ENCODE data around the gene CHN2. TPM values are rescaled to one million over a fixed set of nuclear protein-coding genes. Genes with fewer than 3 reads are reported as not detected.

CHN2 gene
- total RNA-seq, 4 donors from 2014 or later = 7.6 to 15.3 (median 10.0) TPM

- Histone ChIP-seq H3K27me3 (no peaks in the 10 kb centered on the region), H3K4me3 (no peak overlapping the region), H3K36me3 (no peaks in the 10 kb centered on the region), H3K27ac (peak overlapping the region in 3 of 4 donors; percentile 28 to 50 (median 39)), H3K4me1 (peaks cover 4 to 52% (median 17%) of the 10 kb centered on the region in 3 donors), H3K9me3 (no peaks in the 10 kb centered on the region)
- TF ChIP-seq EP300 (IDR thresholded peaks at IDR 0.05) = no peak
- TF ChIP-seq CTCF (IDR thresholded peaks at IDR 0.05) = no peak
- no peak for TF ChIP-seq POLR2A (IDR thresholded peaks at IDR 0.05)
- TF ChIP-seq POLR2AphosphoS5 (IDR thresholded peaks at IDR 0.05) = peak; percentile 19
- WGBS, 2 donors (ENCODE audit: low coverage in 1 of 2) = 40 to 56% methylated on average over 6 of the region's 8 CpGs
- ATAC-seq = no peak
These were observed 293.8 kb downstream of the CHN2 start for GRCh38 chr7:29488203-29488970.

- H3K4me3 ChIP-seq = no peak overlapping the region
- no peaks in the 10 kb centered on the region for H3K9me3 ChIP-seq
- peak; percentile 65 for ATAC-seq
- peak overlapping the region in 3 of 4 donors; percentile 28 to 46 (median 39) for H3K27ac ChIP-seq
- no peaks in the 10 kb centered on the region for H3K27me3 ChIP-seq
- 0 to 50% methylated on average over 1 to 2 of the region's 2 CpGs for WGBS, 2 donors (ENCODE audit: low coverage in 1 of 2)
- no peak for TF ChIP-seq EP300 (IDR thresholded peaks at IDR 0.05)
- no peak for TF ChIP-seq POLR2A (IDR thresholded peaks at IDR 0.05)
- no peak for TF ChIP-seq CTCF (IDR thresholded peaks at IDR 0.05)
- no peak for TF ChIP-seq POLR2AphosphoS5 (IDR thresholded peaks at IDR 0.05)
- peaks cover 2 to 46% (median 17%) of the 10 kb centered on the region in 3 donors for H3K4me1 ChIP-seq
- H3K36me3 ChIP-seq = no peaks in the 10 kb centered on the region
These were observed 294.4 kb downstream of the CHN2 start for GRCh38 chr7:29488977-29489376.

GRCh38 chr7:29490094-29490607 lies 295.6 kb downstream of the CHN2 start:
- no peaks in the 10 kb centered on the region for H3K9me3 ChIP-seq
- no peak overlapping the region for H3K4me3 ChIP-seq
- no peaks in the 10 kb centered on the region for H3K27me3 ChIP-seq
- H3K36me3 ChIP-seq = no peaks in the 10 kb centered on the region
- no peak for TF ChIP-seq POLR2AphosphoS5 (IDR thresholded peaks at IDR 0.05)
- H3K27ac ChIP-seq = peak overlapping the region in 1 of 4 donors; percentile 46
- 80 to 89% methylated on average over 4 of the region's 4 CpGs for WGBS, 2 donors (ENCODE audit: low coverage in 1 of 2)
- ATAC-seq = no peak
- H3K4me1 ChIP-seq = peaks cover 0 to 37% (median 16%) of the 10 kb centered on the region in 3 donors

GRCh38 chr7:29494350-29494749 lies 299.8 kb downstream of the CHN2 start:
- ATAC-seq = no peak
- H3K9me3 ChIP-seq = no peaks in the 10 kb centered on the region
- H3K36me3 ChIP-seq = no peaks in the 10 kb centered on the region
- H3K4me3 ChIP-seq = no peak overlapping the region
- TF ChIP-seq CTCF (IDR thresholded peaks at IDR 0.05) (no peak), EP300 (IDR thresholded peaks at IDR 0.05) (no peak), POLR2A (IDR thresholded peaks at IDR 0.05) (no peak), POLR2AphosphoS5 (IDR thresholded peaks at IDR 0.05) (no peak)
- peaks cover 0 to 4% (median 0%) of the 10 kb centered on the region in 3 donors for H3K4me1 ChIP-seq
- WGBS, 2 donors (ENCODE audit: low coverage in 1 of 2) = 82 to 100% methylated on average over 1 of the region's 1 CpG
- H3K27me3 ChIP-seq = no peaks in the 10 kb centered on the region
- no peak overlapping the region for H3K27ac ChIP-seq

- H3K9me3 ChIP-seq = no peaks in the 10 kb centered on the region
- TF ChIP-seq EP300 (IDR thresholded peaks at IDR 0.05) (no peak), POLR2A (IDR thresholded peaks at IDR 0.05) (no peak), CTCF (IDR thresholded peaks at IDR 0.05) (no peak), POLR2AphosphoS5 (IDR thresholded peaks at IDR 0.05) (no peak)
- no peaks in the 10 kb centered on the region for H3K27me3 ChIP-seq
- H3K36me3 ChIP-seq = peaks cover 0 to 8% of the 10 kb centered on the region in 2 donors
- no peaks in the 10 kb centered on the region for H3K4me1 ChIP-seq
- no peak overlapping the region for H3K4me3 ChIP-seq
- no peak for ATAC-seq
- WGBS, 2 donors (ENCODE audit: low coverage in 1 of 2) = 79 to 89% methylated on average over 3 to 6 of the region's 7 CpGs
- H3K27ac ChIP-seq = no peak overlapping the region
These were observed 301.1 kb downstream of the CHN2 start for GRCh38 chr7:29495653-29496052.
